ENCODE measurements around the gene TAF1D.
"Not testable (repeated sequence)": the region's sequence is repeated elsewhere in the genome, so short reads cannot be mapped to it uniquely, and the experiment has no call there.

TAF1D gene, protein sequence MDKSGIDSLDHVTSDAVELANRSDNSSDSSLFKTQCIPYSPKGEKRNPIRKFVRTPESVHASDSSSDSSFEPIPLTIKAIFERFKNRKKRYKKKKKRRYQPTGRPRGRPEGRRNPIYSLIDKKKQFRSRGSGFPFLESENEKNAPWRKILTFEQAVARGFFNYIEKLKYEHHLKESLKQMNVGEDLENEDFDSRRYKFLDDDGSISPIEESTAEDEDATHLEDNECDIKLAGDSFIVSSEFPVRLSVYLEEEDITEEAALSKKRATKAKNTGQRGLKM

DNA sequence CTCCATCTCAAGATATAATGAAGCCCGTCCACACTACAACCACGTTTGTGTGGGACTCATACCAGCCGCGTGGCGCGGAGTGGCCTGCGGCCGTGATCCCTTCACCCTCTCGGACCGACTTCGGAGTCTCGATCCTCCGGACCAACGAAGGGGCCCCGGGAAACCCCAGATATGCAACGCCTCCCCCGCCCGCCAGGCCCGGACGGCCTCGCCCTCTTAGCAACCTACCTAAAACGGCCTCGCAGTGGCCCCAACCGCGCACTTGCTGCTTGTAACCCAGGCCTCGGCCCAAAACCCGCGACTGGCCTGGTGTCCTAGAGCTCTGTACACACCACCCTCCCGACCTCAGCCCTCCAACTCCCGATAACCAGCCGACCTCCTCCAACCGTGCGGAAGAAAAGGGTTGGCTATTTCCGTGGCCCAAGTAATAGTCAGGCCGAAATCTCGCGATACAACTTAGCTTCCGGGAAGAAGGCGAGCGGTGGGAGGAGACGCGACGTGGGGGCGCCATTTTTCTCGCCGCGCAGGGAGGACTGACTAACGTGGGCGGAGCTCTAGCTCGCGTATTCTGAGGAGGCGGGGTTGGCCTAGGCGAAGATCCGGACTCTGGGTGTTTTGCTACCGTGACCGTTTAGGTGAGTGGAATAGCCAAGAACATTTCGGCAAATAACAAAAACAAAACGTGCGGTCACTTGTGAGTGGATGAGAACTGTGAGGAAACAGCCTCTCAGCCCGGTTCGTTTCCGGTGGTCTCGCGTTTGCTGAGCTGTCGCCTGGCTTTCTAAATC lies at the start of gene TAF1D, which contains the start of gene C11orf54:
Gene TAF1D (minus strand): TSS at position 402 of the 788 bp plus-strand sequence. CDS start 2,191 bp downstream, outside the sequence.
Gene C11orf54 (plus strand): TSS at position 579 of the 788 bp plus-strand sequence. CDS start 5,722 bp downstream, outside the sequence.
- H3K4me3 ChIP-seq (ENCODE audit: low read depth, low read length) = peak within 1 kb of the TSS; percentile 100

DNA sequence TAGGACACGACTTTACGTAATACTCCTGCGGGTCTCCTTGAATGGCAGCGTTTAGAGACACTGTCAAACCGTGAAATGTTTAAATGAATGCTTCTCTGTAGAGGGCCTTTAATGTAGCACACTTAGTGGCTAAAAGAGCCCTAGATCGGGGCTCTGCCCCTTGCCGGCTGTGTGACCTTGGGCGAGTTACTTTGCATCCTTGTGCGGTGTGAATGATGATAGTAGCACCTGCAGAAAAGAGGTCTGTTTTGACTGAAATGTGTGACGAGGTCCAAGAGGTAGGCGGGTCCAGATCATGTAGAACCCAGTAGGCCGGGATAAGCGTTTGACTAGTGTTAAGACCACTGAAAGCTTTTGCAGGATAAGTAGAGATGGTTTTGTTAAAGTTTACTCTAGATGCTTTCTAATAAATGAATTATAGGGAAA lies 43.7 kb upstream of the TAF1D start:
- H3K4me3 ChIP-seq (ENCODE audit: low read depth, low read length) = peak overlapping the region; percentile 98

DNA sequence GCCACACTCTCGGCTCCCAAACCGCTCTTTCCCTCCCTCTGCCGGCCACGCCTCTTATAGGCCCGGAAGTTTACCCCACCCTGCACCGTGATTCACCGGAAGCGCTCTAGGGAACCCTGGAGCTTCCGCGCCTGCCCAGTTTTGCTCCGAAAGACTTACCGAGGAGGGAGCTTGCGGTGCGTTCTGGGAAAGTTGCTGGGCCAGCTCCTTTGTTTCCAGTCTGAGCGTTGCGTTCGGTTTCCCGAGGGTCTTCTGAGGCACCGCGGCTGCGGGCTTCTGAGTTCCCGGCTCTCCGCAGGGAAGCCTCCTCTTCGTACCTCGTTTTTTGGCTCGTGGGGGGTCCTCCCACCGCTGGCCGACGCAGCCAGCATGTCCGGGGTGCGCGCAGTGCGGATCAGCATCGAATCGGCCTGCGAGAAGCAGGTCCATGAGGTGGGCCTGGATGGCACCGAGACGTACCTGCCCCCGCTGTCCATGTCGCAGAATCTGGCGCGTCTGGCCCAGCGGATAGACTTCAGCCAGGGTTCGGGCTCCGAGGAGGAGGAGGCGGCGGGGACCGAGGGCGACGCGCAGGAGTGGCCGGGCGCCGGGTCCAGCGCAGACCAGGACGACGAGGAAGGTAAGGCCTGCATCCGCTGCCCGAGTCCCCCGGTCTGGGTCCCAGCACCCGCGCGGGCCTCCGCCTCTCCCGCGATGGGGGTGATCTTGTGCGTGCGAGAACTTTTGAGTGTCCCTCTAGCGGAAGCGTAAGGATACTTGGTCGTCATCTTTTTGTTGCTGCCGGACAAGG lies 43.0 kb upstream of the TAF1D start, which contains the start of gene MED17:
Gene MED17 (plus strand): TSS at position 138 of the 790 bp plus-strand sequence. CDS start 232 bp downstream, at position 370.
- H3K4me3 ChIP-seq (ENCODE audit: low read depth, low read length) = peak within 1 kb of the TSS; percentile 98

DNA sequence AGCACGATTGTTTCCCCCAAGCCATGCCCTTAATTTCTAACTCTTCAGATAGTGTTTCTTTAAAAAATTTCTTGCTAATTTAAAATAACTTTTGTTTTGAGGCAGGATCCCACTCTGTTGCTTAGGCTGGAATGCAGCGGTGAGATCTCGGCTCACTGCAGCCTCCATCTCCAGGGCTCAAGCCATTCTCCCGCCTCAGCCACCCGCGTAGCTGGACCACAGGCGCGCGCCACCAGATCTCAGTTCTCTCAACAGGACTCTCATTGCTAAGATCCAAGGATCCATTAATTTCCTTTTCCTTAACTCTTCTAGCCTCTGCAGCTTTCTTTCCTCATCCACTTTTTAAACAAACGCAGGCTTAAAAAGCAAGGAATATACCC lies 42.5 kb upstream of the TAF1D start:
- H3K4me3 ChIP-seq (ENCODE audit: low read depth, low read length) = peak overlapping the region; percentile 98

DNA sequence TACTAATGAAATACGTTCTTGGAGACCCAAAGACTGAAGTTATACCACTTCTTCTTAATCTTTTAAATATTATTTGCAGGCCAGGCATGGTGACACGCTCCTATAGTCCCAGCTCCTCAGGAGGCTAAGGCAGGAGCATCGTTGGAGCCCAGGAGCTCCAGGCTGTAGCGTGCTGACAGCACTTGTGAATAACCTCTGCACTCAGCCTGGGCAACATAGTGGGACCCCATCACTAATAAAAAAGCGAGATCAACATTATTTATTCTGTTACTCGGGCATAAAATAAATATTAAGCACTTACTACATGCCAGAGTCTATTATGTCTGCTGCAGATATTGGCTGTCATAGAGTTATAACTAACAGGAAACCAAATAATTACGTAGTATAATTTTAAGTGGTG lies 42.1 kb upstream of the TAF1D start:
- H3K4me3 ChIP-seq (ENCODE audit: low read depth, low read length) = peak overlapping the region; percentile 98

DNA sequence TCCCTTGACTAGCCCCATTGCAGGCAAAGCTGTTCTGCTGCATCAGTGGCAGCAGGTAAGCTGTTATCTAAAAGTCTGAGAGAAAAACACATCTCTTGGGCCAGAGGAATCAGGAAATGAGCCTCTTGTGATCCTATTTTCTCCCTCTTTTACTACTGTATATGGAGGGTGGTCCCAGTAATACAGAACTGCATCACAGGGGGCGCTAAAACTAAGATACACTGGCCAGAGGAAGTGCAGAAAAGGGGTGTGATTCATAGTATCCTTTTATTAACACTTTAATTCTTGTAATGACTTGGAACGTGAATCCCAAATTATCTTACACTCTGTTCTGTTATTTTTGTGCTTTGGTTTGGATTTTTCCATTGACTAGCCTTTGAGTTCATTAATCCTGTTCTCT lies 34.0 kb upstream of the TAF1D start:
- H3K4me3 ChIP-seq (ENCODE audit: low read depth, low read length) = no peak overlapping the region

DNA sequence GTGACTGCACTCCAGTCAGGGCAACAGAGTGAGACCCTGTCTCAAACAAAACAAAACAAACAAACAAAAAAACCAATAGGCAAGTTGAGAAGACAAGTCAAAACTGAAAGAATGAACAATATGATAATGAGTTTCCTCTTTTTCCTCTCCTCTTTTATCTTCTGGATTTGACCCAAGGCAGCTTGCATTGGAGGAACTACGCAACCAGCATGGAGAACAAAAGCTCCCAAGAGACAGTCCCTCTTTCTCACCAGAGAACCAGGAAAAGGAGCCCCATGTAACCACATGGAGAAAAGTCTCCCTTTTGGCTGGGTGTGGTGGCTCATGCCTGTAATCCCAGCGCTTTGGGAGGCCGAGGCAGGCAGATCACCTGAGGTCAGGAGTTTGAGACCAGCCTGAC lies 33.3 kb upstream of the TAF1D start:
- not testable (repeated sequence) for H3K4me3 ChIP-seq (ENCODE audit: low read depth, low read length)

DNA sequence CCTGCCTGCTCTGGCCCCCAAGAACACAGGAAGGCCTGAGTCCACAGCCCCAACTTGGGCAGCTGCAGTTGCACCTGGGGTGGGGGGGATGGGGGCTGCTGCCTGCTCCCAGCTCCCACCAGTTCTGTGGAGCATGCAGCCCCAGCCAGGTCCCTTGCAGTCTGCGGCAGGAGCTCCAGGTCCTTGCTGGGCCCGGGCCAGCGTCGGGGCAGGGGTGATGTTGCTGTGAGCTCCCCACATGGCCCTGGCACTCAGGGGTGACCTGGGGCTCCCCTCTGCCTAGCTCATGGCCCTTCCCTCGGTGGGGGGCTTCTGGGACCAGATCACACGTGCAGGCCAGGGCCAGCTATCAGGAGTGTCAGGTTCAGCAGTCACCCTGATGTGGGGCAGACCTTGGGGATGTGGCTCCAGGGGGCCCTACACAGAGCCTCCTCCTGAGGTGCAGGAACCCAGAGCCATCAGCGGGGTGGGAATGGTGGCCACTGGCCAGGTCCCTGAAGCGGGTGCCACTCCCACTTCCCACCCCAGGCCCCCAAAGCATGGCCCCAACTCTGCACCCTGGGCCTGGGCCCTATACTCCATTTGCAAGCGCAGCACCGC lies 32.4 kb upstream of the TAF1D start:
- H3K4me3 ChIP-seq (ENCODE audit: low read depth, low read length) = no peak overlapping the region

DNA sequence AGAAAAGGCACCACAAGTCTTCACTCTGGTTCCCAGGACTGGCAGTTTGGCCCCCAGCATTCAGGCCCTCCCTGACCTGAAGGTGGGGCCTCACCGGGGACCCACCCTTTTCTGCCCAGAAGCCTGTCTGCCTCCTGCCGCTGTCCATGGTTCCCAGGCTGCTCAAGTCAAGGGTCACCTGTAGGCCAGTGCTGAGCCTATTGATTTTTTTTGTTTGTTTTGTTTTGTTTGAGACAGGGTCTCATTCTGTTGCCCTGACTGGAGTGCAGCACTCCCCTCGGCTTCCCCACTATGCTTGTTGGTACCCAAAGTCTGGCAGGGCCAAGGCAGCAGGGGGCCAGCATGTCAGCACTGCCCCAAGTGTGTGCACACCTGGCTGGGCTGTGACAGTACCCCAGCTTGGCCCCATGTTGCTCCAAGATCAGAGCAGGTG lies 31.8 kb upstream of the TAF1D start:
- no peak overlapping the region for H3K4me3 ChIP-seq (ENCODE audit: low read depth, low read length)

DNA sequence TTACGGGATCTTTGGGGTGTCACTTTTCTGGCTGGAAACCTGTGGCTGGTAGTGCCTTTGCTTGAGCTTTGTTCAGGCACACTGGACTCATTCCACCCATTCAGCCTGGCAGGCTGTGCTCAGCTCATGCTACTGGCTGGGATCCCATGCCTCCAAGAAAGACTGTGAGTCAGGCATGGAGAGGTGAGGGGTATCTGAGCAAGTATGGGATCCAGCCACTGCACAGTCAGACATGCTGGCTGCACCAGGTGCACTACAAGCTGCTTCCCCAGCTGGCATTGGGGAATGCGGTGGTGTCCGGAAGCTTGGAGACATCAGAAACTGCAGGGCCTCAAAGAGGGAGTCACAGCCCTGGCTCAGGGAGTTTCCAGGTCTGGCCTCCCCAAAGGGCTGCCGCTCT lies 30.8 kb upstream of the TAF1D start:
- H3K4me3 ChIP-seq (ENCODE audit: low read depth, low read length) = no peak overlapping the region

DNA sequence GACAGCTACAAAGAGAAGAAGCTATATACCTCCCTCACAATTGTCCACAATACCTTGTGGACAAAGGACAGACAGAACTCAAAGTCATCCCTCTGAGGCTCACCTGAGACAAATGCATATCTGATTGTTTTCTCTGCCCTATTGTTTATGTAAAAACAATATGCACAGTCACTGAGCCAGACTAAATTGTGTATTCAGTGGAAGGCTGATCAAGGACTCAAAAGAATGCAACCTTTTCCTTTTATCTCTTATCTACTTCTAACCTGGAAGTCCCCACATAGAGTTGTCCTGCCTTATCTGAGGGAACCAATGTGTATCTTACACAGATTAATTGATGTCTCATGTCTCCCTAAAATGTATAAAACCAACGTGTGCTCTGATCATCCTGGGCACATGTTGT lies 28.9 kb upstream of the TAF1D start:
- H3K4me3 ChIP-seq (ENCODE audit: low read depth, low read length) = no peak overlapping the region

DNA sequence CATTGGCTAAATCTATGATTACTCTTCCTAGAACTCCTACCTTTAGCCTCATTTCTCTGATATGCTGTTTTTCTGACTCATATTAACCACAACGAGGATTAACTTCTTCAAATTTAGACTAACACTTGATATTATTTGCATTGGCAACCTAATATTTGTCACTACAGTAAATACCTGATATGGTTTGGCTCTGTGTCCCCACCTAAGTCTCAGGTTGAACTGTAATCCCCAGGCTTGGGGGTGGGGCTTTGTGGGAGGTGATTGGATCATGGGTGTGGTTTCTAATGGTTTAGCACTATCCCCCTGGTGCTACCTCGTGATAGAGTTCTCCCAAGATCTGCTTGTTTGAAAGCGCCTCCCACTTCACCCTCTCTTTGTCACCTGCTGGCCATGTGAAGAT lies 25.7 kb upstream of the TAF1D start:
- no peak overlapping the region for H3K4me3 ChIP-seq (ENCODE audit: low read depth, low read length)

DNA sequence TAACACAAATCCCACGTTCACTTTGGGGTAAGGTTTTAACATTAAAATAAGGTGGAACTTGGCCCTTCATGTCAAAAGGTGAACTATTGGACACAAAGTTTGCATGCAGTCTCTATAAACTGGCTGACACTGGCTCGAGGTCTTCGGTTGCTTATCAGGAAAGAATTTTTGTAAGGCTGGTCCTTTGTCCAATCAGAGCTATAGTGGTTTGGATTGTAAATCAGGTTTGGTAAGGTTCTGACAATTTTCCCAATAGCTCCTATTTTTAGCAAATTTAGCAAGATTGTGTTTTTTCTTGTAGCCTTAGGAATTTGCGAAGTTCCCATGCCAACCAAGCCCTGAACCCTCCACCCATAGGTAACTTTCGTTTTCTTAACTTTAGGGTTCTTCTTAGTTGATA lies 25.2 kb upstream of the TAF1D start:
- H3K4me3 ChIP-seq (ENCODE audit: low read depth, low read length) = no peak overlapping the region

DNA sequence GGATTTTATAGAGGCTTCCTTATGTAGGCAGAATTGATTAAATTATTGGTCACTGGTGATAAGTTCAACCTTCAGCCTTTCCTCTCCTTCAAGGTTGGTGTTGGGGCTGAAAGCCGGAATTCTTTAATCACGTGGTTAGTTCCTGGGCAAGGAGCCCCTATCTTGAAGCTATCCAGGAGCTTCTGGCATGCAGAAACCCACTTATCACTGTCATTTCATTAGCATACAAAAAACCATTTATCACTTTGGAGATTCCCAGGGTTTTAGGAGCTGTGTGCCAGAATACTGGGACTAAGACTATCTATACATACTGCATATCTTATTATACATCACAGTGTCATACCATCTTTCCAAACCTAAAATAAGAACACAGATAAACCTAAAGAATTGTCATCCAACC lies 24.3 kb upstream of the TAF1D start:
- no peak overlapping the region for H3K4me3 ChIP-seq (ENCODE audit: low read depth, low read length)

DNA sequence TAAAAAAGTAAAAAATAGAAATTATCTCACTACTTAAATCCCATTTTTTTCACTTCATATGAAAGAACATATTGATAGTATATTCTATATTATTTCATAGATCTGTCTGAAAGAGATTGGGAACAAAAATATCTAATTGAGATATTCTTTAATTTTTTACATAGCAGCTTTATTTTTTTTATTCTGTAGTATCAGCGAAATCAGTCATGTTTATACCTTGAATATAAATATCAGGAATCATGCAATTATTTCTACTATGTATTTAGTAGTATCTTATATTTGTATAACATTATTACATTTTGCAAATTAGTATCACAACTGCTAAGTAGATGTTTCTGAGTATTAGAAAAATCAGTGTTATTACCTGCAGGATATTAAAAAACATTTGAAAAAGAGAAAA lies 20.6 kb upstream of the TAF1D start:
- no peak overlapping the region for H3K4me3 ChIP-seq (ENCODE audit: low read depth, low read length)

DNA sequence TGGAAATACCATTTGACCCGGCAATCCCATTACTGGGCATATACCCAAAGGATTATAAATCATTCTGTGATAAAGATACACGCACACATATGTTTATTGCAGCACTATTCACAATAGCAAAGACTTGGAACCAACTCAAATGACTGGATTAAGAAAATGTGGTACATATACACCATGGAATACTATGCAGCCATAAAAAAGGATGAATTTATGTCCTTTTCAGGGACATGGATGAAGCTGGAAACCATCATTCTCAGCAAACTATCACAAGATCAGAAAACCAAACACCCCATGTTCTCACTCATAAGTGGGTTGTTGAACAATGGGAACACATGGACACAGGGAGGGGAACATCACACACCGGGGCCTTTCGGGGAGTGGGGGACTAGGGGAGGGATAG lies 17.8 kb upstream of the TAF1D start:
- not testable (repeated sequence) for H3K4me3 ChIP-seq (ENCODE audit: low read depth, low read length)

DNA sequence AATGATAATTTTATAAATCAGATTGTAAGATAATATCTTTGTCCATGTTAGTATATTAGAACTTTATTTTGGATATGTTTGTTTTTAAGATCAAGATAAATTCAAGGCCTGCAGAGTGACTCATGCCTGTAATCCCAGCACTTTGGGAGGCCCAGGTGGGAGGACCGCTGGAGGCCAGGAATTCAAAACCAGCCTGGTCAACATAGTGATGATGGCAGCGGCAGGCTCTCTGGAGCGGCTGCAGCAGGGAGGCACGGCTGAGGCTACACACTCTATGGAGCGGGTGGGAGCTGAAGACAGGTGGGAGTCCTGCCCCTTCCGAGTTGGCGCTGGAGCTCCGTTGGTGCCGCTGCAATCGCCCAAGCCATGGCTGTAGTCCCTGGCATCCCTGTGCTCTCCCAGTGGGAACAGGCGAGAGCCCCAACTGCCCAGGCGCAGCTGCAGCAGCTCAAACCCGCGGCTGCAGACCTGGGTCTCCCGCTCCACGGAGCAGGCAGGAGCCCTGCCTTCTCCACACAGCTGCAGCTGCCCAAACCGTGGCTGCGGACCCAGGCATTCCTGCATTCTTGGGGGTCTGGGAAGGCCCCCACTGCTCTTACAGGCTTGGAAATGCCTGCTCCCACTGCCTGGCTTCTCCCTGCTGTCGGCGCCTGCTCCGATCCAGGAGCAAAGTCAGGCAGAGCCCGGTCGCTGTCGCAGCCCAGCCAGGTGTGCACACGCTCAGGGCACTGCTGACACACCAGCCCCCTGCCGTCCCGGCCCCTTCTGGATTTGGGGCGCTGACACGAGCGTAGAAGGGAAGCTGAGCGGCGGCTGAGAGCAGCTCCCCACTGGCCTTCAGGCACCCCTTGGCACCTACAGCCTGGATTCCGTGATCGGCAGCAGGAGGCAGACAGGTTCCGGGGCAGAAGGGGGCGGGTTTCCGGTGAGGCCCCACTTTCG lies 16.9 kb upstream of the TAF1D start:
- no peak overlapping the region for H3K4me3 ChIP-seq (ENCODE audit: low read depth, low read length)

DNA sequence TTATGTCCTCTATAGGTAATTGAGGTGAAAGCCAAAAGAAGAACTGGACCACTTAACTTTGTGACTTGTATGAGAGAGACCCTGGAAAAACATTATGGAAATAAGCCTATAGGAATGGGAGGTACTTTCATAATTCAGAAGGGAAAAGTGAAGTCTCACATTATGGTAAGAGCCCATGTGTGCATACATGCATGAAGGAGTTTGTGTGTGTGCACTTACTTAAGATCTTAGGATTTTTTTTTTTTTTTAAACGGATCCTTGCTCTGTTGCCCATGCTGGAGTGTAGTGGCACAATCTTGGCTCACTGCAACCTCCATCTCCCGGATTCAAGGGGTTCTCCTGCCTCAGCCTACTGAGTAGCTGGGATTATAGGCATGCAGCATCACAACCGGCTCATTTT lies 16.0 kb upstream of the TAF1D start:
- no peak overlapping the region for H3K4me3 ChIP-seq (ENCODE audit: low read depth, low read length)

DNA sequence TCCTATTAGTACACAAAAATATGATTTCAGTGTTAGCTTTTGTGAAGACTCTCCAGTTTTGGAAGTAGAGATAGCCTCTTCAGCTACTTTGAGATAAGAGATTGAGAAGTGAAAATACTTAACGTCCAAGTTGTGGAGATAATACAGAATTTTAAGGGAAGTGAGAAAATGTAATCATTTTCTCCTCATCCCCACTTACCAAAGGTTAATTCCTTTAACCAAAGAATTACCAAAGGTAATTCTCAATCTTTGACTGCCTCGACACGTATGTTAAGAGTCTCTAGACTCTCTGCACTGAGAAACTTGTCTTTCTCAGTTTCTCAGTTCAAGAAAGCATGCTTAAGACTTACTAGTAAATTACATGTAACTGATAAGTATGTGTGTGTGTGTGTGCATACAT lies 15.5 kb upstream of the TAF1D start:
- no peak overlapping the region for H3K4me3 ChIP-seq (ENCODE audit: low read depth, low read length)

DNA sequence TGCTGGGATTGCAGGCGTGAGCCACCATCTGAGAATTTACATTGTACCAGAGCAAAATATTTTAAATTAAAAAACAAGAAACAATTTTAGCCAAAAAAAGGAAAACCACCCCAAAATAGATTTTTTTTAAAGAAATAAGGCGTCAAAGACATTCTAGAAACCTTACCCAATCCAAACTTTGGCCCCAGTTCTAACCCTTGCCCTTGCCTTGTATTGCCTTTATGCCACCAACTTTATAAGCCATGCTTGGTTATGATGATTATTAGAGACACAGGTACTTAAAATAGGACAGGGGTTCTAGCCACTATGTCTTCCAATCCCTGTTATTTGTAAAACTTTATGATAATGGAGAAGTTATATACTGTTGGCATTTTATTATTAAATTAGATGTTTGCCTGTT lies 11.9 kb upstream of the TAF1D start:
- H3K4me3 ChIP-seq (ENCODE audit: low read depth, low read length) = no peak overlapping the region

All from iPS-11a (cell line).